Skeletal muscle tissue (tissue), 4 donors: Measurements from ENCODE around the gene IL1R2. TPM values are rescaled to one million over a fixed set of nuclear protein-coding genes. Genes with fewer than 3 reads are reported as not detected.
A peak's percentile ranks its signal among the peaks of the same experiment; 100 is the strongest.

Experiments used
- H3K27ac ChIP-seq: one replicate; pipeline ENCODE4 v1.7.0; 2013; ENCODE audit warnings: mild to moderate bottlenecking, low read depth, low read length, inconsistent platforms
- H3K27me3 ChIP-seq, 3 donors: one replicate each; pipeline ENCODE4 v1.7.0; 2013; ENCODE audit warnings: low read length in 3 of 3; ENCODE audit not compliant: control insufficient read depth in 3 of 3, insufficient read depth in 3 of 3
- H3K36me3 ChIP-seq, 3 donors: one replicate each; pipeline ENCODE4 v1.7.0; 2013; ENCODE audit warnings: low read length in 3 of 3; ENCODE audit not compliant: control insufficient read depth in 3 of 3, insufficient read depth in 3 of 3
- H3K4me1 ChIP-seq, 3 donors: one replicate each; pipeline ENCODE4 v1.7.0; 2013; ENCODE audit warnings: low read length in 3 of 3, mild to moderate bottlenecking in 3 of 3; ENCODE audit not compliant: control insufficient read depth in 3 of 3, insufficient read depth in 3 of 3
- H3K4me3 ChIP-seq, 3 donors: one replicate each; pipeline ENCODE4 v1.7.0; 2013; ENCODE audit warnings: low read length in 3 of 3
- H3K9ac ChIP-seq, 3 donors: one replicate each; pipeline ENCODE4 v1.7.0; 2013; ENCODE audit warnings: low read length in 3 of 3, mild to moderate bottlenecking in 3 of 3, moderate library complexity in 2 of 3, low read depth in 1 of 3
- H3K9me3 ChIP-seq, 3 donors: one replicate each; pipeline ENCODE4 v1.7.0; 2013; ENCODE audit warnings: low read length in 3 of 3; ENCODE audit not compliant: control insufficient read depth in 3 of 3
- total RNA-seq: library from RNA; depleted of rRNA; stranded (reverse); fragments of >200 nt; gene quantifications from one replicate; pipeline ENCODE4 v1.2.3, GENCODE V29; 2014
- donor health status: Osteomylitis.

IL1R2 gene
- total RNA-seq, 1 donor from 2014 or later = 0.52 TPM

DNA sequence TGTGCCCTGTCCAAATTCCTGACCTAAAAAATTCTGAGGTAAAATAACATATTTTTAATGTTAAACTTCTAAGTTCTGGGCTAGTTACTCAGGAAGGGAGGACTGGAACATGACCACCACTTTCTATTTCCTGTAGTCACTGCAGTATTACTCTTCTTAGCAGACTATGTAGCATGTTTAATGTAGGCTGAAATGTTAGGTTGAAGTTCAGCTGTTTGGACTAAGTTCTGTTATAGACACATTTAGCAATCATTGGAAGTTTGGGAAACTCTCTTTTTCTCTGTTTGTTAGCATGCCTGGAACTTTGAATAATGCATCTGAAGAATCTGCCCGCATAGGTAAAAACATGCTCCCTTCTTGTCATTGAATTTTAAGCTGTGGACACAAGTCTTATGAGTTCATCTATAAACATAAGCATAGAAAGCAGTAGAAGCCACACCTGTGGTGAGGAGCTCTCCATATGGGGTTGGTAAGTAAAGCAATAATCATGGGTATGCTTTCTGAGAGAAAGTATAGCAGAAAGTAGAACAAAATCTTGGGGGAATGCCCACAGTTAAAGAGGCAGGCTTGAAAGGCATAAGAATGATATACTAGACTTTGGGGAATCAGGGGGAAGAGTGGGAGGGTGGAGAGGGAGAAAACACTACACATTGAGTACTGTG, 52.6 kb downstream of the IL1R2 start:
- Histone ChIP-seq H3K4me3 (no peak overlapping the region), H3K4me1 (peaks cover 0 to 6% (median 5%) of the 10 kb centered on the region in 3 donors), H3K9me3 (no peaks in the 10 kb centered on the region), H3K36me3 (no peaks in the 10 kb centered on the region), H3K27ac (no peak overlapping the region), H3K9ac (no peak overlapping the region), H3K27me3 (no peaks in the 10 kb centered on the region)

DNA sequence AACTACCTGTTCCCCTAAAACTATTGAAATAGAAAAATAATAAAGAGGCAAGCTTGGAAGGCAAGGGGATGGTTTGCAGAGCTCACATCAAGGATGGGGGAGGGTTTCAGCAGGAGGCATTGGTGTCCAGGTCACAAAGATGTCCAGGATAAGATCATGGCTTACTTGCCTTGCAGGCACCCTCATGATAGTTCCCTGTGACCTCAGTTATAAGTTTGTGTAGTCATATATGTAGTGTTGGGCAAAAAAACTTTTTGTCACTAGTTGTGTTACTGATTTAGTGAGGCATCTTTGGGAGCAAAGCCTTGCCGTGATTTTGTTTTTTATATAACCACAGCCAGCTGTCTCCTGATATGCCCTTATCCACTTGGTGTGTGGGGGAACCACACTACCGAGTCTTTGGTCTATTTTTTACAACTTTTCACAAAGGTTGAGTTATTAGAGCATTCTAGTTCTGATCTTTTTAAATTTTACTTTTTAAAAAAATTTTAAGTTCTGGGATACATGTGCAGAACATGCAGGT, 53.3 kb downstream of the IL1R2 start:
- Histone ChIP-seq H3K4me3 (no peak overlapping the region), H3K4me1 (peaks cover 5 to 12% (median 11%) of the 10 kb centered on the region in 3 donors), H3K9me3 (no peaks in the 10 kb centered on the region), H3K36me3 (no peaks in the 10 kb centered on the region), H3K27me3 (no peaks in the 10 kb centered on the region), H3K9ac (no peak overlapping the region), H3K27ac (no peak overlapping the region)

GRCh38 chr2:102045697-102046096, 53.9 kb downstream of the IL1R2 start:
- Histone ChIP-seq H3K27ac (no peak overlapping the region), H3K4me1 (peaks cover 11 to 18% (median 17%) of the 10 kb centered on the region in 3 donors), H3K9ac (no peak overlapping the region), H3K9me3 (no peaks in the 10 kb centered on the region), H3K4me3 (no peak overlapping the region), H3K36me3 (no peaks in the 10 kb centered on the region), H3K27me3 (no peaks in the 10 kb centered on the region)

DNA sequence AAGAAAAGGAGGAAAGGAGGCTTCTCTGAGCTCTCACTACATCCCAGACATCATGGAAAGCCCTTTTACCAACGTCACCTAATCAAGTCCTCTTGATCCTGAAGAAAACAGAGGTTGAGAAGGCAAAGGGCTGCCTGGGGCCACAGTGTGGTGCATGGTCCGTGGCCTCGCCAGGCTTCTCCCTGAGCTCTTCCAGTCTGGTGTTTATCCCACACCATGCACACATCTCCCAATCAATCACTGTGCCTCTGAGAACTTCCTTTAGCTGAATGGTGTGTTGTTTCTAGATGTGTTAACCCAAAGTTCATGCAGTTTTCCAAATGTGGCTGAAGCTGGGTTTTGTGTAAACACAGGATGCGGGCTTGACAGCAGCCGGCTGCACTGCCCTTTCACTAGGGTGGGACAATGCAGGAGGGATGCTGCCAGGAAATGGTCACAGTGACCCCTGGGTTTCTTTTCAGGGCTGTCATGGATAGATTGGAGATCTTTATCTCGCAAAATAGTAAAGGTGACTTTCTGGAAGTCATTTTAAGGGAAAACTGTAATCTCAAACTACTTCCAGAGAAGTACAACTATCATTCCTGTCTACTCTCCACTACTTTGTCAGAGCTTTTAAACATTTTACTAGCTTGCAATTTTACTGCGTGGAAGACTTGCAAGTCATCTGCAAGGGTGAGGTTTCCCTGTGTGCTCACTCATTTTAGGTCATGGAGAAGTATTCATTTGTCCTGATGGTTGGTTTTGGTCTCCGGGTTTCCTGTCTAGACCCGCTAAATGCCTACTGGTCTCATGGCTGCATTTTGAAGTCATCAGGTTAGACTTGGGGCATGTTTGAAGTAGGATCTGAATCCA, 54.6 kb downstream of the IL1R2 start:
- no peaks in the 10 kb centered on the region for H3K36me3 ChIP-seq
- peaks cover 17 to 23% (median 21%) of the 10 kb centered on the region in 3 donors for H3K4me1 ChIP-seq
- H3K27ac ChIP-seq = no peak overlapping the region
- H3K27me3 ChIP-seq = no peaks in the 10 kb centered on the region
- H3K4me3 ChIP-seq = no peak overlapping the region
- no peak overlapping the region for H3K9ac ChIP-seq
- no peaks in the 10 kb centered on the region for H3K9me3 ChIP-seq

DNA sequence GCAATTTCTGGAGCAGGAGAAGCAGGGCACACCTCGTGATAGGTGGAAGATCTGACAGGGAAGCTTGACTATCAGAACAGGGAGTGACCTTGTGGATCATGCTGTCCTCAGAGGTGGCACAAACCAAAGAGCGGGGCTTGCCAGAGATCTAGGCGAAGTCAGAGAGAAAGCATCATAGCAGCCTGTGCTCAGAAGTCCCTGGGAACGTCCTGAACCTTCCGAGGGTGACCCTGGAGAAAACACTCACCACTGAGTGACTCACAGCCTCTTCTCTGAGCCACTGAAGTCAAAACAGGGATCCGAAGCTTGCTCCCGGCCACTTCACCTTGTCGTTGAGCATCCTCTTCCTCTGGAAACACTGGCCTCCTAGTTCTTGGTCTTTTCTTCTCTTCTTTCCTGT, 56.7 kb downstream of the IL1R2 start:
- Histone ChIP-seq H3K9ac (no peak overlapping the region), H3K4me3 (no peak overlapping the region), H3K27ac (no peak overlapping the region), H3K9me3 (no peaks in the 10 kb centered on the region), H3K36me3 (no peaks in the 10 kb centered on the region), H3K27me3 (no peaks in the 10 kb centered on the region), H3K4me1 (peaks cover 22 to 33% (median 31%) of the 10 kb centered on the region in 3 donors)

DNA sequence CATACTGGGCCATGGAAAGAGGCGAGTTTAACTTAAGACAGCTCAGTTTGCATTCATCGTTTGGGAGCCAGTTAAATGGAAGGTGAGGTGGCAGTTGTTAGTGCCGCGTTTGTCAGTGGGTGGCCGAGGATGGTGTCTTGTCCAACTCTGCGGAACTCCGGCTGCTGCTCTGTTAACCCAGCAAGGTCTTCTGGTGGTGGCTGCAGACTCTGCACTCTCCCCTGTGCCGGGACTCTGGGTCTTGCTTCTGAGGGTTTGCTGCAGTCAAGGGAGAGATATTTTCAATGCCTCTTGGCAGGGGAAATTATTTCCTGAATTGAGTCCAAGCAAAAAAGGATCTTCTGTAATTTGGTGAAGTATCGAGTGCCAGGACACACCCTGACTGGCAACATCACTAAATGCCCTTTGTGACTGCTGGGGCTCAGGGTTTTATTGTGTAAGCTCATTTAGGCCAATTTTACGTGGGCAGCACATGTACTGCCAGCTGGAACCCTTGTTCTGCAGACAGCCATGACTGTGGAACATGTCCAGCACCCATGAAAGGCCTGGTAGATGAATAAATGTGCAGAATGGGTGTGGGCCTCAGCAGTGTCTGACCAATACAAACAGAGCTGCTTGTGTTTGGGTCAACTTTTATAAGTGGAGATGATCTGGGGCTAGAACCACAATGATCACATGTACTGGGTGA, 58.1 kb downstream of the IL1R2 start:
- Histone ChIP-seq H3K9me3 (no peaks in the 10 kb centered on the region), H3K9ac (peak overlapping the region in 1 of 3 donors; percentile 55), H3K36me3 (no peaks in the 10 kb centered on the region), H3K27ac (peak overlapping the region; percentile 77), H3K4me3 (no peak overlapping the region), H3K27me3 (no peaks in the 10 kb centered on the region), H3K4me1 (peaks cover 22 to 33% (median 31%) of the 10 kb centered on the region in 3 donors)

DNA sequence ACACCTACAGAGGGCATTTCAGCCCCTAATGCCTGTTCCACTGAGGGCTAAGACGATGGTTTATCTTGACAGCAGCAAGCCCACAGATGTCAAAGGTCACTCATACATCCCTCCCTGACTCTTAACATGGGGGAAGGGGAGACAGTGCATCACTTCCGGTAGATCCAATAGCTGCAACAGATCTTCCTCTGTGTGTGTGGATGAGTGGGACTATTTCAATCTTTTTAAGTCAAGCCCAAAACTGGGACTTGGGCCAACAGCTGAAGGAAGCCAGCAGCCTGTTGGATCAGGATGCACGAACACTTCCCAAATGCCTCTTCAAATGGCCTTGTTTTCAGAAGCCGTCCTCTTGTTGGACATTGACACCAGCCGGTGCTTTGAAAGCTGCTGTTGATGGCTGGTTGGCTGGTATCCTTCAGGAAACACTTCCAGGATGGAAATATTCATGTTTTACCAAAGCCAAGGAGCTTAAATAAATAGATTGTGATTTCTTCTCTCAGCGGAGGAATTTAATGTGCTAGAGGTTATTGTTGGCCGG, 59.2 kb downstream of the IL1R2 start:
- Histone ChIP-seq H3K27me3 (no peaks in the 10 kb centered on the region), H3K27ac (peak overlapping the region; percentile 77), H3K9me3 (no peaks in the 10 kb centered on the region), H3K4me1 (peaks cover 22 to 36% (median 35%) of the 10 kb centered on the region in 3 donors), H3K9ac (no peak overlapping the region), H3K4me3 (no peak overlapping the region), H3K36me3 (no peaks in the 10 kb centered on the region)

- Histone ChIP-seq H3K9ac (no peak overlapping the region), H3K9me3 (no peaks in the 10 kb centered on the region), H3K27ac (peak overlapping the region; percentile 77), H3K4me1 (peaks cover 24 to 36% (median 35%) of the 10 kb centered on the region in 3 donors), H3K4me3 (no peak overlapping the region), H3K36me3 (no peaks in the 10 kb centered on the region), H3K27me3 (no peaks in the 10 kb centered on the region)
Observed at GRCh38 chr2:102051692-102052277, 60.0 kb downstream of the IL1R2 start.

GRCh38 chr2:102052365-102052764, 60.6 kb downstream of the IL1R2 start:
- Histone ChIP-seq H3K9ac (no peak overlapping the region), H3K27me3 (no peaks in the 10 kb centered on the region), H3K27ac (peak overlapping the region; percentile 77), H3K4me3 (no peak overlapping the region), H3K36me3 (no peaks in the 10 kb centered on the region), H3K9me3 (no peaks in the 10 kb centered on the region), H3K4me1 (peaks cover 24 to 36% (median 35%) of the 10 kb centered on the region in 3 donors)
